CD14-positive monocyte (primary cell): Measurements from ENCODE around the gene P4HB. TPM values are rescaled to one million over a fixed set of nuclear protein-coding genes. Genes with fewer than 3 reads are reported as not detected.

Source experiments
- DNase-seq, 3 donors: peaks; one replicate each; pipeline ENCODE4 v3.0.0-alpha.2; 2011 to 2022
- H2AFZ ChIP-seq: 2 replicates; pipeline ENCODE4 v1.6.0; 2012; ENCODE audit warnings: mild to moderate bottlenecking, low read depth, low read length, inconsistent platforms; ENCODE audit not compliant: insufficient read depth, poor library complexity, severe bottlenecking
- H3K27ac ChIP-seq, 2 donors: 1 replicate in 1 of 2; 2 replicates in 1 of 2; pipeline ENCODE4 v1.5.1; 2012 to 2013; ENCODE audit warnings: low read length in 2 of 2, control low read depth in 1 of 2, inconsistent platforms in 1 of 2, low read depth in 1 of 2, mild to moderate bottlenecking in 1 of 2
- H3K27me3 ChIP-seq, 2 donors: one replicate each; pipeline versions ENCODE4 v1.6.0 to v1.6.1; 2011 to 2013; ENCODE audit warnings: low read length in 2 of 2; ENCODE audit not compliant: control insufficient read depth in 2 of 2, insufficient read depth in 2 of 2
- H3K36me3 ChIP-seq, 2 donors: replicated peaks in 1 of 2; 1 replicate in 1 of 2; 2 replicates in 1 of 2; pipeline versions ENCODE4 v1.5.1 to v1.6.1; 2012 to 2013; ENCODE audit warnings: low read length in 2 of 2, control low read depth in 1 of 2, inconsistent platforms in 1 of 2, mild to moderate bottlenecking in 1 of 2; ENCODE audit not compliant: insufficient read depth in 2 of 2, control insufficient read depth in 1 of 2
- H3K4me1 ChIP-seq, 2 donors: 1 replicate in 1 of 2; 2 replicates in 1 of 2; pipeline versions ENCODE4 v1.5.1 to v1.6.1; 2012 to 2013; ENCODE audit warnings: low read length in 2 of 2, control low read depth in 1 of 2, inconsistent platforms in 1 of 2, mild to moderate bottlenecking in 1 of 2, moderate library complexity in 1 of 2; ENCODE audit not compliant: insufficient read depth in 2 of 2, control insufficient read depth in 1 of 2
- H3K4me2 ChIP-seq: replicated peaks from 2 replicates; pipeline ENCODE3; 2012; ENCODE audit warnings: low read length, moderate library complexity, mild to moderate bottlenecking; ENCODE audit not compliant: poor library complexity, severe bottlenecking; ENCODE audit errors: extremely low read depth
- H3K4me3 ChIP-seq, 3 experiments: fragments of 200-600 bp in 1 of 3; sonication (generic) in 1 of 3; replicated peaks in 1 of 3; 1 replicate in 2 of 3; 2 replicates in 1 of 3; pipeline ENCODE4 v1.5.1; 2011 to 2013; ENCODE audit warnings: low read length in 3 of 3, mild to moderate bottlenecking in 3 of 3, control low read depth in 2 of 3, low read depth in 2 of 3, inconsistent platforms in 1 of 3, moderate library complexity in 1 of 3
- H3K79me2 ChIP-seq: 2 replicates; pipeline ENCODE4 v1.6.0; 2012; ENCODE audit warnings: mild to moderate bottlenecking, control low read depth, inconsistent platforms, low read length, moderate library complexity; ENCODE audit not compliant: insufficient read depth
- H3K9ac ChIP-seq: 2 replicates; pipeline ENCODE4 v1.6.0; 2017; ENCODE audit warnings: low read length, mild to moderate bottlenecking; ENCODE audit not compliant: insufficient read depth, poor library complexity, severe bottlenecking
- H3K9me3 ChIP-seq, 2 donors: replicated peaks in 1 of 2; 1 replicate in 1 of 2; 2 replicates in 1 of 2; pipeline versions ENCODE4 v1.5.1 to v1.6.1; 2012 to 2013; ENCODE audit warnings: low read length in 2 of 2, control low read depth in 1 of 2; ENCODE audit not compliant: control insufficient read depth in 1 of 2, insufficient read depth in 1 of 2
- H4K20me1 ChIP-seq: 2 replicates; pipeline ENCODE4 v1.6.0; 2012; ENCODE audit warnings: mild to moderate bottlenecking, low read length, control low read depth, moderate library complexity; ENCODE audit not compliant: insufficient read depth
- H3K27ac Mint-ChIP-seq, 7 donors: one replicate each; pipeline ENCODE4 v1.8.0; 2020; ENCODE audit warnings: mild to moderate bottlenecking in 7 of 7, mixed read lengths in 7 of 7, moderate library complexity in 6 of 7, inconsistent platforms in 2 of 7
- H3K27me3 Mint-ChIP-seq, 3 donors: one replicate each; pipeline ENCODE4 v1.8.0; 2021 to 2022; ENCODE audit warnings: low read depth in 3 of 3, mild to moderate bottlenecking in 3 of 3, mixed read lengths in 3 of 3, moderate library complexity in 3 of 3, inconsistent platforms in 1 of 3
- H3K36me3 Mint-ChIP-seq, 2 donors: one replicate each; pipeline ENCODE4 v1.8.0; 2020; ENCODE audit warnings: mixed read lengths in 2 of 2, inconsistent platforms in 1 of 2, mild to moderate bottlenecking in 1 of 2
- H3K4me1 Mint-ChIP-seq: one replicate; pipeline ENCODE4 v1.8.0; 2020; ENCODE audit warnings: mild to moderate bottlenecking, mixed read lengths
- H3K4me3 Mint-ChIP-seq, 2 donors: one replicate each; pipeline ENCODE4 v1.8.0; 2020; ENCODE audit warnings: mild to moderate bottlenecking in 2 of 2, mixed read lengths in 2 of 2, moderate library complexity in 1 of 2
- H3K9me3 Mint-ChIP-seq, 7 donors: one replicate each; pipeline ENCODE4 v1.8.0; 2020 to 2022; ENCODE audit warnings: mixed read lengths in 7 of 7, mild to moderate bottlenecking in 6 of 7, moderate library complexity in 6 of 7, inconsistent platforms in 2 of 7
- CTCF ChIP-seq: fragments of 200-600 bp; IDR thresholded peaks from one replicate; pipeline ENCODE4 v1.8.0; 2022; ENCODE audit warnings: antibody characterized with exemption, mild to moderate bottlenecking
- WGBS: methylation state at CpG from one replicate; pipeline ENCODE4 v1.1.5; 2013; ENCODE audit warnings: missing lambda C conversion rate; ENCODE audit not compliant: insufficient coverage; 5-methylcytosine and 5-hydroxymethylcytosine counted together
- intact Hi-C, 2 donors: fragments of 100-400 bp; cut with micrococcal nuclease; formaldehyde crosslinking; loops; one replicate each; pipeline versions ENCODE4 v1.15.0 to v1.15.1; 2023
- polyA plus RNA-seq, 3 donors: library from polyadenylated mRNA; depleted of rRNA in 1 of 3; unstranded in 2 of 3; stranded (reverse) in 1 of 3; fragments of 300-500 nt in 2 of 3; fragments of >200 nt in 1 of 3; fragmentation: Illumina TruSeq in 2 of 3; gene quantifications; 1 replicate in 2 of 3; 2 replicates in 1 of 3; pipeline ENCODE4 v1.2.3, GENCODE V29; 2012 to 2021

P4HB gene
- polyA plus RNA-seq, 3 donors = 108 to 297 (median 291) TPM

GRCh38 chr17:81888105-81888987, 28.0 kb upstream of the P4HB start:
- Histone ChIP-seq H3K27ac (no peak overlapping the region), H4K20me1 (peaks cover 38% of the 10 kb centered on the region), H3K27me3 (no peaks in the 10 kb centered on the region), H3K79me2 (peaks cover 62% of the 10 kb centered on the region), H3K4me2 (no peak overlapping the region), H3K4me3 (no peak overlapping the region), H3K9ac (no peak overlapping the region), H2AFZ (no peak overlapping the region), H3K4me1 (peaks cover 16 to 25% of the 10 kb centered on the region in 2 donors), H3K9me3 (no peaks in the 10 kb centered on the region), H3K36me3 (peaks cover 60 to 67% of the 10 kb centered on the region in 2 donors)
- Mint-ChIP-seq H3K27ac (peak overlapping the region in 2 of 7 donors; percentile 12 to 75), H3K4me1 (peaks cover 15% of the 10 kb centered on the region), H3K27me3 (peaks cover 0 to 2% (median 0%) of the 10 kb centered on the region in 3 donors), H3K36me3 (peaks cover 49 to 71% of the 10 kb centered on the region in 2 donors), H3K4me3 (no peak overlapping the region), H3K9me3 (no peaks in the 10 kb centered on the region)
- 97% methylated on average over 32 of the region's 44 CpGs for WGBS
- intact Hi-C loops = no loop called here
- no peak for DNase-seq
- TF ChIP-seq CTCF = no peak

GRCh38 chr17:81885869-81886548, 25.7 kb upstream of the P4HB start:
- H3K36me3 ChIP-seq = peaks cover 66 to 76% of the 10 kb centered on the region in 2 donors

More at GRCh38 chr17:81885869-81886548, 25.7 kb upstream of the P4HB start:
- Mint-ChIP-seq H3K27me3 (peaks cover 0 to 3% (median 0%) of the 10 kb centered on the region in 3 donors), H3K4me3 (no peak overlapping the region), H3K36me3 (peaks cover 57 to 89% of the 10 kb centered on the region in 2 donors), H3K4me1 (peaks cover 8% of the 10 kb centered on the region), H3K9me3 (no peaks in the 10 kb centered on the region), H3K27ac (peak overlapping the region in 3 of 7 donors; percentile 29 to 66 (median 45))
- Histone ChIP-seq H3K27me3 (no peaks in the 10 kb centered on the region), H3K4me1 (peaks cover 9 to 12% of the 10 kb centered on the region in 2 donors), H3K4me2 (no peak overlapping the region), H3K9ac (no peak overlapping the region), H3K79me2 (peaks cover 47% of the 10 kb centered on the region), H2AFZ (no peak overlapping the region), H3K4me3 (no peak overlapping the region), H3K9me3 (no peaks in the 10 kb centered on the region), H4K20me1 (peaks cover 38% of the 10 kb centered on the region), H3K27ac (peak overlapping the region in 1 of 2 donors; percentile 31)
- intact Hi-C loops = no loop called here
- WGBS = 96% methylated on average over 11 of the region's 11 CpGs
- peak in 1 of 3 donors; percentile 55 for DNase-seq
- TF ChIP-seq CTCF = no peak
